MCF 10A (cell line): ENCODE measurements around the gene TAAR8. TPM values are rescaled to one million over a fixed set of nuclear protein-coding genes. Genes with fewer than 3 reads are reported as not detected.
"Not testable (repeated sequence)": the region's sequence is repeated elsewhere in the genome, so short reads cannot be mapped to it uniquely, and the experiment has no call there.

Experiments
- BruUV-seq: library from RNA; stranded (reverse); fragments of 400-500 nt; replicated peaks from 2 replicates; lab custom pipeline; 2021; lab: Mats Ljungman, UMichigan
- CTCF ChIA-PET: fragments of 300-600 bp; sonication (Branson Sonifier 250); formaldehyde crosslinking; extraction: SDS; loops from one replicate; lab custom pipeline; 2021; ENCODE audit warnings: antibody characterized with exemption, inconsistent platforms; lab: Yijun Ruan, JAX
- POLR2A ChIA-PET: fragments of 300-600, 350-650 bp; sonication (Branson Sonifier 250); formaldehyde crosslinking; extraction: SDS; loops from one replicate; lab custom pipeline; 2020; ENCODE audit warnings: antibody characterized with exemption, inconsistent platforms; lab: Yijun Ruan, JAX
- DNase-seq: peaks from one replicate; pipeline ENCODE4 v3.0.0-alpha.2; 2018; ENCODE audit not compliant: unreplicated experiment
- H3K27ac Mint-ChIP-seq: one replicate; pipeline ENCODE4 v1.8.0; 2022; ENCODE audit warnings: mild to moderate bottlenecking, low read depth, mixed read lengths; ENCODE audit not compliant: unreplicated experiment
- H3K27me3 Mint-ChIP-seq: one replicate; pipeline ENCODE4 v1.8.0; 2022; ENCODE audit warnings: mixed read lengths; ENCODE audit not compliant: insufficient read depth, unreplicated experiment
- H3K36me3 Mint-ChIP-seq: one replicate; pipeline ENCODE4 v1.8.0; 2022; ENCODE audit warnings: mild to moderate bottlenecking, moderate library complexity, mixed read lengths; ENCODE audit not compliant: insufficient read depth, unreplicated experiment
- H3K4me1 Mint-ChIP-seq: one replicate; pipeline ENCODE4 v1.8.0; 2022; ENCODE audit warnings: mixed read lengths; ENCODE audit not compliant: insufficient read depth, unreplicated experiment
- H3K4me3 Mint-ChIP-seq: one replicate; pipeline ENCODE4 v1.8.0; 2022; ENCODE audit warnings: mild to moderate bottlenecking, moderate library complexity, mixed read lengths; ENCODE audit not compliant: unreplicated experiment
- H3K9me3 Mint-ChIP-seq: one replicate; pipeline ENCODE4 v1.8.0; 2022; ENCODE audit warnings: mixed read lengths; ENCODE audit not compliant: unreplicated experiment
- intact Hi-C: fragments of 100-400 bp; cut with micrococcal nuclease; formaldehyde crosslinking; loops from 2 replicates; pipeline ENCODE4 v1.14.1; 2022
- total RNA-seq: library from RNA; stranded (reverse); gene quantifications from 2 replicates; pipeline ENCODE4 v1.2.3, GENCODE V29; 2022
- TF ChIP-seq, protein P1 (sequence below): fragments of 200-600 bp; IDR thresholded peaks from one replicate; pipeline ENCODE4 v1.8.0; 2022; ENCODE audit warnings: antibody characterized with exemption, mild to moderate bottlenecking; ENCODE audit not compliant: unreplicated experiment

Gene TAAR8
- total RNA-seq, 1 experiment from 2014 or later: not detected

DNA sequence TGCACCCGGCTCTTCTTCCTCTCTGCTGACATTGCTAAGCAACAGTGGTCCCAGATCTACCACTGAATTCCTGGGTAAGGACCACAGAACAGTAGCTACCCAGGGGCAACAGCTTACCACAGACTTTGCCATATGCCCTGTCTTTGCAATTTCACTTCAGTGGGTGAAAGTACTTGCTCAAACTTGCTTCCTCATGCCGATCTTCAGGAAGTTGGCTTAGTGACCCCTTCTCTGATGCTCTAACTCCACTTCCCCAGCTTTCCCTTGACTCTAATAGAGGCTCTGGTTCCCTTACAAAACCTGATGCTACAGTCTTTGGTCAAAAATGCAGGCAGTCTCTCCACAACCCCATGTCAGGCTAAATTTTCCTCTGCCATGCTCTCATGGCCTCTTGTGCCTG lies 40.4 kb downstream of the TAAR8 start:
- no peak overlapping the region for H3K4me3 Mint-ChIP-seq
- BruUV-seq: no TSS peak
- TF ChIP-seq, protein P1, sequence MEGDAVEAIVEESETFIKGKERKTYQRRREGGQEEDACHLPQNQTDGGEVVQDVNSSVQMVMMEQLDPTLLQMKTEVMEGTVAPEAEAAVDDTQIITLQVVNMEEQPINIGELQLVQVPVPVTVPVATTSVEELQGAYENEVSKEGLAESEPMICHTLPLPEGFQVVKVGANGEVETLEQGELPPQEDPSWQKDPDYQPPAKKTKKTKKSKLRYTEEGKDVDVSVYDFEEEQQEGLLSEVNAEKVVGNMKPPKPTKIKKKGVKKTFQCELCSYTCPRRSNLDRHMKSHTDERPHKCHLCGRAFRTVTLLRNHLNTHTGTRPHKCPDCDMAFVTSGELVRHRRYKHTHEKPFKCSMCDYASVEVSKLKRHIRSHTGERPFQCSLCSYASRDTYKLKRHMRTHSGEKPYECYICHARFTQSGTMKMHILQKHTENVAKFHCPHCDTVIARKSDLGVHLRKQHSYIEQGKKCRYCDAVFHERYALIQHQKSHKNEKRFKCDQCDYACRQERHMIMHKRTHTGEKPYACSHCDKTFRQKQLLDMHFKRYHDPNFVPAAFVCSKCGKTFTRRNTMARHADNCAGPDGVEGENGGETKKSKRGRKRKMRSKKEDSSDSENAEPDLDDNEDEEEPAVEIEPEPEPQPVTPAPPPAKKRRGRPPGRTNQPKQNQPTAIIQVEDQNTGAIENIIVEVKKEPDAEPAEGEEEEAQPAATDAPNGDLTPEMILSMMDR: no peak
- H3K36me3 Mint-ChIP-seq: no peaks in the 10 kb centered on the region
- no peak overlapping the region for H3K27ac Mint-ChIP-seq
- ChIA-PET CTCF (no interaction called here), POLR2A (no interaction called here)
- no peaks in the 10 kb centered on the region for H3K4me1 Mint-ChIP-seq
- H3K9me3 Mint-ChIP-seq: no peaks in the 10 kb centered on the region
- intact Hi-C loops: no loop called here
- H3K27me3 Mint-ChIP-seq: peaks cover 77% of the 10 kb centered on the region
- no peak for DNase-seq

DNA sequence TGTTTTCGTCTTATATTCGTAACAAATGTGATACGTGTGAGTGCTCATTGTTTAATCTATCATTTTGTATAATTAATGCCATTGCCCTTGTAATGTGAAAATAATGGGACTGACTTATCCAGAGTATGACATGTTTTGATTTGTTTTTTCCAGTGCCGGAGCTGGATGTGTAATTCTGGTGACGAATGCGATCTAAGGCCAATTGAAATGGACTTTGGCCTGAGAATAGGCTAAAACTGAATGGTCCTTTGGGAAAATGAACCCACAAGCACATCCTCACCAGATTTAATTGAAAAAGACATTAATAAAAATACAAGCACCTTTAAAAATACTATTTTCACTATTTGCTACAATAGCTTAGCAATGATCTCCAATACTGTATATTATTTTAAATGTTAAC lies 43.7 kb downstream of the TAAR8 start:
- intact Hi-C loops: no loop called here
- no TSS peak for BruUV-seq
- Mint-ChIP-seq H3K27ac (no peak overlapping the region), H3K36me3 (no peaks in the 10 kb centered on the region), H3K4me1 (no peaks in the 10 kb centered on the region), H3K4me3 (no peak overlapping the region), H3K9me3 (no peaks in the 10 kb centered on the region), H3K27me3 (peaks cover 77% of the 10 kb centered on the region)
- TF ChIP-seq, protein P1: no peak
- POLR2A ChIA-PET: no interaction called here
- CTCF ChIA-PET: interaction anchor here (1.2 to 1.4 kb wide), 2 partner anchors 8 to 20 kb away, joined by 3 read pairs; no protein-coding TSS in a partner anchor
- no peak for DNase-seq

GRCh38 chr6:132598473-132598872 lies 46.0 kb downstream of the TAAR8 start:
- TF ChIP-seq, protein P1: peak; percentile 32
- Mint-ChIP-seq H3K9me3 (no peaks in the 10 kb centered on the region), H3K4me1 (no peaks in the 10 kb centered on the region), H3K36me3 (no peaks in the 10 kb centered on the region), H3K27me3 (peaks cover 63% of the 10 kb centered on the region), H3K27ac (no peak overlapping the region), H3K4me3 (no peak overlapping the region)
- intact Hi-C loops: no loop called here
- no TSS peak for BruUV-seq
- CTCF ChIA-PET: interaction anchor here (0.6 to 1.1 kb wide), 7 partner anchors 9 to 652 kb away, joined by 3 to 4 read pairs (median 3); partner anchors contain the start of gene TAAR5
- peak; percentile 51 for DNase-seq
- POLR2A ChIA-PET: no interaction called here

GRCh38 chr6:132600900-132601299 lies 48.4 kb downstream of the TAAR8 start:
- not testable (repeated sequence) for BruUV-seq

More at GRCh38 chr6:132600900-132601299, 48.4 kb downstream of the TAAR8 start:
- intact Hi-C loops, H3K27ac Mint-ChIP-seq, DNase-seq, H3K4me3 Mint-ChIP-seq, CTCF ChIA-PET, H3K9me3 Mint-ChIP-seq, H3K4me1 Mint-ChIP-seq, POLR2A ChIA-PET, H3K36me3 Mint-ChIP-seq: not testable (repeated sequence)
- H3K27me3 Mint-ChIP-seq: peaks cover 45% of the 10 kb centered on the region

Other genes with a start within 250 kb of the TAAR8 start
- gene MOXD1, start 151.2 kb upstream of the TAAR8 start, total RNA-seq: 0.09 TPM in 1 of 2 replicates, not detected in the other
- gene STX7, start 39.6 kb upstream of the TAAR8 start, total RNA-seq: 31.3 and 33.0 TPM in 2 replicates
- not detected in 2 replicates for gene TAAR9, start 14.4 kb upstream of the TAAR8 start, total RNA-seq
- gene TAAR6, start 17.6 kb downstream of the TAAR8 start, total RNA-seq: not detected in 2 replicates
- not detected in 2 replicates for gene TAAR5, start 37.1 kb downstream of the TAAR8 start, total RNA-seq
- not detected in 2 replicates for gene TAAR2, start 71.6 kb downstream of the TAAR8 start, total RNA-seq
- not detected in 2 replicates for gene TAAR1, start 106.5 kb downstream of the TAAR8 start, total RNA-seq
- 3.5 and 5.4 TPM in 2 replicates for gene VNN1, start 161.4 kb downstream of the TAAR8 start, total RNA-seq
- gene VNN2, start 205.2 kb downstream of the TAAR8 start, total RNA-seq: not detected in 2 replicates
- gene SLC18B1, start 246.0 kb downstream of the TAAR8 start, total RNA-seq: 19.5 and 21.0 TPM in 2 replicates